Measurements from ENCODE around the gene SLC9A9.

Gene SLC9A9

DNA sequence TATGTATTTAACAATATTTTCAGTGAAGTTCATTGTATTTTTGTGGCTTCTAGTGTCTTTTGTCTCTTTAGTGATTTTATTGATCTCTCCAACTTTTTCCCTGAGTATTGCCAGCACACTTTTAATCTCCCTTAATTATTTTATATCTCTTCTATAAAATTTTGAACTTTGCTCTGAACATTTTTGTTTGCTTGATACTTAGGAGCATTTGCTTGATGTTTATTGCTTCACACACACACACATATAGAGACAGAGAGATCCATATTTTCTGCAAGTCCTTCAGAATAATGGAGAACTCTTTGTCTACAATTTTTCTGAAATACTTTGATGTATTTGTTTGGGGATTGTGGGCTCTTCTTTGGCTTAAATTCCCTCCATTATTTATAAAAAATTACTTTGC is 213.8 kb downstream of the SLC9A9 start:
- DNase-seq = no peak

DNA sequence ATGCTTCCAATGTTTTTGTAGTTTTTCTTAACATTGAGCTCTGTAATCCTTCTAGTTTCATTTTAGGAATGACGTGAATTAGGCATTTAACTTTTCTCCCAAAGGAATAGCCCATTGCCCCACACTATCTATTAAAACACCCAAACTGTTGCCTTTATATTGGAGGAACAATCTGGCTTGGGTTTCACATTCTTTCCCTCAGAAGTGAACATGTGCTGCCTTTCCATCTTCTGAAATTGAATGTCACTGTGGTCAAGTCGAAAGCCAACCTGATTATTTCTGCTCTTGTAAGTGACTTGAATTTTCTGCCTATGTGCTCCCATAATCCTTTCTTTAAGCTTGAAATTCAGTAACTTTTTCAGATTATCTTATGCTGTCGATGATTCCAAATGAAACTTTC is 214.5 kb downstream of the SLC9A9 start:
- DNase-seq = no peak

DNA sequence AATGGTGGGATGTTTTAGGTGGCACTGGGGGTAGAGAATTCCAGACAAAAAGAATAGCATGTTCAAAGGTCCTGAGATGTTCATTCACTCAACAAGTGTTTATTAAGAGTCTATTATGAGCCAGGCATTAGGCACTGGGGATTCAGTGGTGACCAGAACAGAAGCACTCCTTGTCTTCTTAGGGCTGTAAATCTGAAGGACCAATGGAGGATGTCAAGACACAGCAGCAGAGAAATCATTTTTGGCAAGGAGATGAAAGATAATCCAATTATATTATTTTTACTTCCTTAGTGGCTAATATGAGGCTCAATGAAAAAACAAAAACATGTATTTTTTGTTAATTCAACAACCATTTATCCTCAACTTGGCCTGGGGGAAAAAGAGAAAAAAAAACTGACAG is 218.5 kb downstream of the SLC9A9 start:
- DNase-seq = no peak

DNA sequence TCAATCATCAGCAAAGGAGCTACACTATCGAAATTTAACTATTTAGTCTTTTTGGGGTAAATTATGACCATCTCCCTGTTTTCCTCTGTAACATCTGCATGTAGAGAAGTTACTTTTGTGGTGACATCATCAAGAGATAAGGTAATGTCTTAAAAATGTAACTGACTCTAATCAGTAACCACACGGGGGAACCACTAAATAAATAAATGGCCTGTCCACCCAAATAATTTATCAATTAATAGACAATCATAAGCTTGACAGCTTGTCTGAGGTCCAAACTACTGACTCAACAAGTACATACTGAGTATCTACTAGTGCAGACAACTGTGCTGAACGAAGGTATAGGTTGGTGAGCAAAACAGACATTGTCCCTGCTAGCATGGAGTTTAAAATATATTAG is 219.3 kb downstream of the SLC9A9 start:
- no peak for DNase-seq

DNA sequence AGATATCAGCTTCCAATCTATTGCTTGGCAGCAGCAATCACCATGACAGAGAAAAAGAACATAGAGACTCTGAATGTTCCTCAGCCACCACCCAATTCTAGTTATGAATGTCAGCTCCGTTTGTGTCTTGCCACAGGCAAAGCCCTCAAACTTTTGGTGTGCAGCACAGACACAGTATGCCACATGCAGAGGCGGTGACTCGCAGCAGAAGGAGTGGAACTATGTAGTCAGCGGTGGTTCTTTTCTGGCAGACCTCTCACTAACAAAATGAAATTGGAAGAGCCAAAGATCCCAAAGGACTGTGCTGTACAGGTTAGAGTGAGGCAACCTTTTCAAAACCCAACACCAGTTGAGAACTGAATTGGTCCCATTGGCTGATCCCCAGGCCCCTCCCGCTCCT is 220.9 kb downstream of the SLC9A9 start:
- no peak for DNase-seq

DNA sequence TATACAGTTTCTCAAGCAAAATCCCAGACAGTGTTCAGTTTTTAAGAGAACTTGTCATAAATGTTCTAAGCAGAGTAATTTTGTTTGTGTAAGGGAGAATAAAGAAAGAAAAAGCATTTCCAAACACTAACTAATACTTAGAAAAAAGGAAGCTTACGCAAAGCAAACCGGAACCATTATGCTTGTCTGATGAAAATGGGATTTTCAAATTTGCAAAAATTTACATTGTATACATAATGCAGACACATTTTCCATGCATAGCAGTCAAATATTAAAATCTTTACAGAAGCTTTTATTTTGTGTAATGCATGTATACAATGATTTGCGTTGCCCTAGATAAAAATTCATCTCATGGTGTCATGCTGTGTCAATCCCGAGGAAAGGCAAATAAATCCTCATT is 229.0 kb downstream of the SLC9A9 start:
- no peak for DNase-seq

DNA sequence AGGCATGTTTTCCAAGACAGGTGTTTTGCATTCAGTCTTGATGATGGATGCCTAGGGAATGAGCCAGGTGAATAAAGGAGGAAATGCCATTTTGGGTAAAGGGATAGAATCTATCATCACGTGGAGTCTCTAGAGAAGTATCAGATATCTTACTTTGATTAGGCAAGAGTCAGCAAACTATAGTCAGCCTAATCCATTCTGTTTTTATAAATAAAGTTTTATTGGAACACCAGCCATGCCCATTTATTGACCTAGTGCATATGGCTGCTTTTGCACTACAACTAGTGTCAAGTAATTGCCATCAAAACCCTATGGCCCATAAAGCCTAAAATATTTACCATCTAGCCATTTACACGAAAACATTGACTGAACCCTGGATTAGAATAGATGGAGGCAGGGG is 231.2 kb downstream of the SLC9A9 start:
- DNase-seq = no peak

DNA sequence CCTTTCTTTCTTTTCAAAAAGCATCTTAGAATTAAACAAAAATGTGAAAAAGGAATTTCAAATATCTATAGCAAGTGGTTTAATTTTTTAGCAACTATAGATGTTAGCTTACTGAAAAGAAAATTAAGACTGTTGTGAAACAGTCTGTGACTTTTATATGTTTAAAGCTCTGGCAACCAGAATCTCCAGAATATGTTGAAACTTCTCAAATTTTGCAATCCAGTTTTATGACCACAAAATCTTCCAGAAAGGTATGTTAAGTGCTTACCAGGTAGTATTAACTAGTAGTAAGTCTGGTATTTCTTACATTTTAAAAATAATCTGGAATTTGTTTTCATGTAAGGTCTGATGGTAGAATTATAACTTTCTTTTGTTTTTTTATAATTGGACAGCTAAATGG is 235.0 kb downstream of the SLC9A9 start:
- no peak for DNase-seq

DNA sequence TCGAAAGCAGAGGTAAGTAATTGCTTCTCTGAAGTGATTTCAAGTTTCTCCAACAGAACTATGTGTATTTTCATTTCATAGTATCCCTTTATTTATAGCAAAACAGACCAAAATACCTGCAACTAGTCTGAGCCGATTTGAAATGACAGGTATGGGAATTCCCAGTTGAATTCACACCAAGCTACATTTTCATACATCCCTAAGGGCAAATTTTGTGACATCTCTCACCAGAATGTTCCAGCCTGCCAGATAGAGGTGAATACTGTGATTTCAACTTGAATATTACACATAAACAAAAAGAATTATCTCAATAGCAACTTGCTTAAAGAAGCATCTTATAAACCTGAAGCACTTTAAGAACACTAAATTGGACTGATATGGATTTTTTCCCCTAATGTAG is 235.7 kb downstream of the SLC9A9 start:
- no peak for DNase-seq

DNA sequence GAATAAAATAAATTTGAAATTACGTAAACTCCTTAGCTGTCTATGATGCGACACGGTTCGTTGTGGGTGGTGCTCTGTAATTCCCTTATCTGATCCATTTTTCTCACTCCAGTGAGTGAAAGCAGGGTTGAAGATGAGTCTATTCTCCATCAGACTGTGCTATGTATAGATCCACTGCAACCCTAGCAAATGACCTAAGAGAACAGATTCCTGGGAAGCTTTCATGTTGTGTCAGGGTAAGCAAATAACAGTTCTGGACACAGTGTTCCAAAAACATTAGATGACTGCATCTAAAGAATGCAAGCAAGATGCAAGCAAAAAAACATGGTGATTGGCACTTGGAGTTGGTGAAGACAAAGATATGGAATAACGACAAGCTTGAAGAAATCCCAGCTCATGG is 239.3 kb downstream of the SLC9A9 start:
- no peak for DNase-seq

DNA sequence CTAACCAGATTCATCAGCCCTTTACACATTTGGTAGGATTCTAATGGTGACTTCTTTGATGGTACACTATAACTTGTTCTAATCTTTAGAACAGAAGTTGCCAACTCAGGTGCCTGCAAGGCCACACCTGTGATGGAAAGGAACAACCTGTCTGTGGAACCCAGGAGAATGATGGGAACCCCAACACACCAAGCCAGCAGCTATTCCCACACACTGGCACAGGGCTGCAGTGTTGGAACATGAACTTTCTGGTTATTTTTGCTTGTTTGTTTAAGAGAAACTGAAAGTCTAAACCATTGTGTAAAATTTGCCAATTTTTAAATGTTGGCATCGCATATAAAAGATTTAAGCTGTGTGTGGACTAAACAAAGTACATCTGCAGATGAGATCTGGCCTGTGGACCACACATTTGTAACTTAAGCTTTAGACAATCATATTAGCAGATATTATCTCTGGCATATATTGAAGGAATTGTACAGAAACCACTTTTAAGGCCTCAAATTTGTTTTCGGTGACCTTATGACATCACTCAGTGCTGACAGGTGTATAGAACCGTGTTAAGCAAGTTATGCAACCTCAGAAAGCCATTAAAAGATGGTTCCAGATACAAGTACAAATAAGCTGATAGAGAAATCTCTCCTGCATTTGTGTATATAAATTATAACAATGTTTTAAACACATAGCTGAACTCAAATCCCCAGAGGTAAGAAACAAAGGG is 242.9 kb downstream of the SLC9A9 start:
- DNase-seq = no peak

DNA sequence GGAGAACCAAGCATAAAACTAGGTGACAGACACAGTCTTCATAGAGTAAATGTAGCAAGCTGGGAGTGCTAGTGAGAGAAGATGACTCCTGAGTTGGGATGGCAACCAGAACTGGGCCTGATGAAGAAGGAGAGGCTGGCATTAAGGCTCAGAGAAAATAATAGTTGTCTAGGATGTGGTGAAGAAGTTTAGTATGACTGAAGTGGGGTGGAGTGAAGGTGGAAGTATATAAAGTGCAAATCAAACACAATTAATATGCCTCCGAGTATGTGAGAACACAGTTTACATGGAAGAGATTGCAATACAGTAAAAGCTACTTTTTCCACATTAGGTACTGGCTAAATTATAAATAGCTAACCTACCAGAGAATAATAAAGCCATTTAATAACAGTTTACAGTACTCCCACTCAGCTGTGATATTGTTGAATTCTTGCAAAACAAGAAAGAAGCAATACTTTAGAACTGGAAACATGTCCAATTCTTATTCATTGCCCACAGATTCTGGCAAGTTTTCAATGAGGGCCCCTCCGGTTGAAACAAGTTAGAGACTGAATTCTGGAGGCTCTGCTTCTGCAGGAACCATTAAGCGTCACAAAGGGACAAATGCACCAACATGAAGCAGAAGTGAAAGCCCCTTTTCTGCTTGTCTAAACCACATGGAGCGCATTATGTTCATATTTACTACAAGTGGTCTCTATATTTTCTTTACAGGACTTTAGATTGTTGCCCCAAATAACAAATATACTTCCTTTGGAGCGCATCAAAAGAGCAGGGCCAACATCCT is 243.7 kb downstream of the SLC9A9 start:
- DNase-seq = no peak

DNA sequence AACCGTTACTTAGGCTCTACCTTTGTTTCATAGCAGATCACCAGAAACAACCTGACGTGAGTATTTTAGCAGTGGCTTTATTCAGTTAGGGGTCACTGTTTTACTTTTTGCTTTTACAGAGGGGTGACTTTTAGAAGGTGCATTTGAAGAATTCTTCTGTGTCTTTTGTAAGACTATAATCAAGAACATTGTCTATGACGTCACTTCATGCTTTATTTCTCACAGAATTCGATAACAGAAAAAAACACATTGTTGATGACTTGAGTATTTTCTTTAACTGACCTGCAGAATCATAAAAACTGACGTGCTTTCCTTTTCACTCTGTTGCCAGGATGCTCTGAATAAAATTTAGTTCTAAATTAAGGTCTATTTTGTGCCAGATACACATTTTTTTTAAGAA is 244.5 kb downstream of the SLC9A9 start:
- no peak for DNase-seq

DNA sequence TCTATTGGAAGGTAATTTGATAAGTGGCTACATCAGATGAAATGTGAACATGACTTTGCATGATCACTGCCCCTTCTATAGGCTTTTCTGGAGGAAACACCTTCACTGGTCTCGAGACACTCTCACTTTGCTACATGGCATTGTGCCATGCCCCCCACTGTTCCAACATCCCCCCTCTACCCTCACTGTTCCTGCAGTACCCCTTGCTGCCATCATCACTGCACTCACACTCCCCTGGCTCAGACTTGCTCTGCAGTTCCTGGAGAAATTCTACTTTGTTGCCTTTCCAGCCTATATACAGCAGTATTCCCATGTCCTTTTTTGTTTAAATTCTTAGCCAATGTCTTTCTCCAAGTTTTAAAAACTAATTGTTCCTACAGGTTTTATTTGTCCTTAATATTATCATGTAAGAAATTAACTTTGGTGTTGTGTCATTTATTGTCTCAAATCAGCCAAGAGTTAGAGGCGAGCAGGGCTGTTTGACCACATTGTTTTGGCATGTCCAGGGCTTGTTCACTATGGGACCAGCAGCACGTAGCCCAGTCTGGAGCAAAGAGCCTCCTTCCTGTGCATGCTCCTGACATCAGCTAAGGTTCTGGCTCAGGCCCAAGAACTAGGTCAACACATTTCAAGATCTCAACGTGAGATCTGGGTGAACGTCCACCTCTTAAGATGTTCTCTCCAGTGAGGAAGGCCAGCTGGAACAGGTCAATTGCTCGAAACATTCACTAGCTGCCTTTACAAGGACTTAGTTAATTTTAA is 246.4 kb downstream of the SLC9A9 start:
- no peak for DNase-seq

DNA sequence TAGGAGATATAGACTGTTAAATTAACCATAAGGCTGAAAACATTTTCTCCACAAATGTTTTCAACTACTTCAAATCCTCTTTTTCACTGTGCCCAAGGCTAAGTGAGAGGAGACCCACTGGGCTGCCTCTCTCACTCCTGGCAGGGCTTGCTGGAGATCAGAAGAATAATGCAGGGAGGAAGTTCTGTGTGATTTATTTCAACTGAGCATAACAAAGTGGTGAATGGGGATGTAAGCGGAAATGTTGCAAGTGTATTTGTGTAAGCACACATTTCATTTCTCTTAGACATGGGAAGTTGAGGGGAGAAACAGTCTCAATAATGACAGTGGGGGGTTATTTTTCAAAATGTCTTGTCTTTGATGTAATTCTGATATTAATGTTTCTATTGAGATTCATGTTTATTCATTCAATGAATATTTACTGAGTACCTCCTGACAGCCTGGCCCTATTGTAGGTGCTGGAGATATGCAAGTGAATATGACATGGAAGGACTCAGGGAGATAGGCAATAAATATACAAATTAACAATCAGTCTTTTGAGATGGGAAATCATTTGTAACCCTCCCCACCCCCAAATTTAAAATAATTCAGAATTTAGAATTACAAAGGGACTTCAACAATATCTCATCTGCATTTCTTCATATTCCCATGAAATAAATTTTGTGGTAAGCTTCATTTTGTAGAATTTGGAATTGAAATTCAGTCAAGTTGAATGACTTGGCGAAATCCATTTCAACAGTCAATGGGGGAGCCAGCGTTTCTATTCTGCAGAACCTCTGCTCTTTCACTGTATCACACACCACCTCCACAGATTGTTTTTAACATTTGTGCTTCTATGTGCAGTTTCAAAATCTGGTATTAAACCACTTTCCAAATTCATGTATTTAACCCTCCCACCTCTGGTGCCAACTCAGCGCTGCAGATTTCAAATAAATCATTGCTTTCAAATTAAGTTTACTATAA is 247.2 kb downstream of the SLC9A9 start:
- no peak for DNase-seq

DNA sequence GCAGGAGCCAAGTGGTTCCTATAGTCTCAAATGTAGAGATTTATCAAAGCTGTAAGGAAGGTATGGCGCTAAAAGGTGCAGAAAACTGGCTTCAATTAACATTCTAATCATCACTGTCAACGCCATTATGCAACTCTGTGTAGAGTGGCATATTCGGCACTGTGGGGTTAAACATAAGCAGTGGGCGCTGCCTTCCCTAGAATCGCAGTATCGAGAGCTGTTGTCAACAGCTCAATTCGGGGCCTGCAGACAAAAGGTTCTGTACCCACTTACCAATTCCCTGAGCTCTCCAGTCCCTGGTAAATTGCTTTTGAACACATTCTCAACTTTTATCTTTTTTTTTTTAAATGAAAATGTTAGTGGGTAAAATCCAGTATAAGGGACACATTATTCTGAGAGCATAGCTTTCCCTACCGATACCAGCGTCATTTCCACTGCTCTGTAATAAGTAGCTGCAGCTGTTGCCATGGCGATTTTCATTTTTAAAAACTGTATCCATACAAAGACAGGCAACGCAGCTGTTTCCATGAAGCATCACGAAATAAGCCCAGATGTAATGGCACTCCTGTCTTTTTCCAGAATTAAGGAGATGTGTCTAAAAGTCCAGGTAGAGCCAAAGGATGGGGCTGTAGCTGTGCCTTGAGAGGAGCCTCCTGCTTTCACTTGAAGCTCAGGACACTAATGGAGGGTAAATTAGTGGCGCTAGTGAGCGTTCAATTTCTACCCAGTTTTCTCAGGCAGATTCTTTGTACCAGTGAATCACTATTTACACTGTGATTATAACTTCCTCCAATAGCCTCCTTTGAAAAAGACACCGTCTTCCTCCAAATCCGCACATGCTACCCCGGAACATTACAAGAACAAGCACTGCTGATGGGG is 250.3 kb downstream of the SLC9A9 start:
- no peak for DNase-seq

DNA sequence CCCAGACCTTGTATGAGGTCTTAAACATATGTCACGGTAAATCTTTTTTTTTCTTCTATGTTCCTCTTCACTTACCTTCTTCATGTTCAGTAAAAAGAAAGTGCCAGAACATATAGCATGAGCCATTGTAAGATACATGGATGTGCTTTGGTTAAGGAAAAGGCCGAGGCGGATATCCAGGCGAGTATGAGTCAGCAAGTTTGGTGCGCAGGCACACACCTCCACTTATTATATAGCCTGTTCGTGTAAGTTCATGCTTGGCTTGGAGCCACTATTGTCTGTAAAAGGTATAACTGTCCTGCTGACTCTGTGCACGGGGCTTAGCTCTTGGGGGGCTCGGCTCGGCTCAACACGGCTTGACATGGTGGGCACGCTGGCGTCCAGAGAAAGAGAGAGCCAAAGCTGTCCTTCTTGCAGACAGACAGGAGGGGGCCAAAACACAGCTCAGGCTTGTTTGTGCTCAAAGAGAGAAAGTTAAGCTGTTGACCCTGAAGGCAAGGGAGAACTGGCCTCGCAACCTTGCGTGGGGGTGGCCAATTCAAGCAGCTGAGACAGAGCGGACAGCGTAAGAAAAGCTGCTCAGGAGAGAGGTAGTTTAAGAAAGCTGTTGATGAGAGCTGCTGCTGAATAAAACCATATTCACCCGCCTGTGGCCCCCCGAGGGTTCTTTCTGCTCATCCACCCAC is 251.2 kb downstream of the SLC9A9 start:
- no peak for DNase-seq

DNA sequence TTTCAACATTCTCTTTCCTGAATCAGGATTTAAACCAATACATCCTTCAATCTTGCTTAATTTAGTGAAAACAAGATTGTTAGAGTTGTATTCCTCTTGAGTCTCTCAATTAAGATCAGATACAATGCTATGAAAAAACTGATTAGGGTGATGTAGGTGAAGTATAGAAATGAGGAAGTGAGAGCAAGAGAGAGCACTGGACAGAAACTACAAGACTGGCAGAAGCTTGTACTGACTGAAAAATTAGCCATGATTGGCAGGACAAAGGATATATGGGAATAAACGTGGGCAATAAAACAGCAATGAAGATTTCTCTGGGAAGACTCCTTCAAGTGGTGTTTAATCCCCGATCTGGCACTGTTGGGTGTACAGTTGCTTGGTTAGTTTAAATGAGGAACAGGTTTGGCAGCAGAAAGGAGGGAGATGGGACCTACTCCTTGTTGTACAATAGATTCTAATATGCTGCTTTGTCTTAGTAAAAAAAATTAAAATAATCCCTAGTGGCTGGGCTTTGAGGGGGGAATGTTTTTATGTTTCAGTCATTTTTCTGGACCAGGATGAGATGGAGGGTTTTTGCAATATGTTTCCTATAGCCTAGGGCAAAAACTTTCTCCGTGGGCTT is 252.7 kb downstream of the SLC9A9 start:
- no peak for DNase-seq

DNA sequence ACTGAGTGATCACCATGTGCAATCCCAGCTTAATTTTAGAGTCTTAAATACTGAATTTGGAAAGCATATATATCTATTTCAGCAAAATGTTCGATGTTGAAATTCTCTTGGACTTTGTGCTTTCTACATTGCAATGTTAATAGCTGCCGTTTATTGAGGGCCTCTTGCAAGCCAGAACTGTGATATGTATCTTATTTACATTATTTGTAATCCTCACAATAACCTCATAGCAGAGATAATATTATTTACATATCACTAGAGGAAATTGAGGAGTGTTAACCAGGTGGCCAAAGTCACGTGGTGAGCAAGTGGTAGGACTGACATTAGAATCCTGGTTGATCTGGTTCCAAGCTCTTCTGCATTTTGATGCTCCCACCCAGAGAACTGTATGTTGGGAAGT is 254.1 kb downstream of the SLC9A9 start:
- no peak for DNase-seq

DNA sequence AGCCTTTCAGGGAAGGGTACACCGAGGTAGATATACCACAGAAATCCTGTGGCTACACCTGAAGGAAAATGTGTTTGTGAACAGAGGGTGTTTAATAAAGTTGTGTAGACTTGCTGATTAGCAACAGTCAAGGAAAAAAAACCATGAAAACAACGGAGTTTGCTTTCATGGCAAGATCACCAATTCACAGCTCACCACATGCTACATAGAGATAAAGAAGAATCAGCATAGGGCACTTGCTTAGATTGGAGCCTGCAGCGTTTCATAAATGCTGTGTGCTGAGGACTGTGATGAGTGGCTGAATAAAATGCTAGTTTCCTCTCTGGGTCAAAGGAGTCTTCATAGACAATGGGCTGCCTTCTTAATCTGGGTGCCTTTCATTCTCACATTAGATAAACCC is 257.6 kb downstream of the SLC9A9 start:
- no peak for DNase-seq

DNA sequence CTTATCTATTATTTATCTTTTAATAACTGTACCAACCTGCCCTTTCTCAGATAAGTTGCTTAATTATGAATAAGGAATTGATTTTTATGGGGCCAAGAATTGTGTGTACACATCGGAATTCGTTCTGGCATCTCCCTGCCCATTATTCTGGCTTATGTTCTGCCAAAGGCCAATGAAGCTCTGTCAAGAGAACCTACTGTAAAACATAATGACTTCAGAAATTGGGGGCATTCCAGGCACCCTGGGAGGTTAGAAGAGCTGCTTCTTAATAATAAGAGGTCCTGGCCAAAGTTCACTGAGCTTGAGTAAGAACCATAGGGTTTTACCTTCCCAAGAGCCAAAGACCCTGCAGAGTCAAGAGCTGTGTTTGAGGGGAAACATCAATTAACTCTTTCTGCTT is 261.7 kb downstream of the SLC9A9 start:
- DNase-seq = no peak

Measured in CD4-positive, alpha-beta T cell treated with Interleukin-6 for 4 hours (primary cell).